Dermis blood vessel endothelial cell (primary cell): ENCODE measurements around the gene ALG8. TPM values are rescaled to one million over a fixed set of nuclear protein-coding genes. Genes with fewer than 3 reads are reported as not detected.
"Not testable (repeated sequence)": the region's sequence is repeated elsewhere in the genome, so short reads cannot be mapped to it uniquely, and the experiment has no call there.

ENCODE experiments used
- DNase-seq: peaks from one replicate; pipeline ENCODE4 v3.0.0; 2010
- total RNA-seq: library from RNA; depleted of rRNA; stranded (reverse); fragments of >200 nt; gene quantifications from 2 replicates; pipeline ENCODE4 v1.2.3, GENCODE V29; 2014

ALG8 gene
- 17.9 and 30.4 TPM in 2 replicates for total RNA-seq

GRCh38 chr11:78139422-78140391 lies at the start of gene ALG8:
ALG8 (minus strand) TSS chr11:78139626; CDS start chr11:78139588, 38 bp downstream.
- peak; percentile 98 for DNase-seq

GRCh38 chr11:78188286-78189173 lies 49.1 kb upstream of the ALG8 start, which contains the start of the genes KCTD21 and USP35:
KCTD21 (minus strand) TSS chr11:78188626; CDS start chr11:78174554, 14,072 bp downstream.
USP35 (plus strand) TSS chr11:78188919; CDS start chr11:78196246, 7,327 bp downstream.
- peak; percentile 98 for DNase-seq

- DNase-seq = no peak
Observed at GRCh38 chr11:78187366-78188285, 48.2 kb upstream of the ALG8 start.

- DNase-seq = no peak
Observed at GRCh38 chr11:78181185-78181584, 41.8 kb upstream of the ALG8 start.

- no peak for DNase-seq
Observed at GRCh38 chr11:78180751-78181150, 41.3 kb upstream of the ALG8 start.

- no peak for DNase-seq
Observed at GRCh38 chr11:78179459-78180071, 40.1 kb upstream of the ALG8 start.

- DNase-seq = no peak
Observed at GRCh38 chr11:78177216-78177615, 37.8 kb upstream of the ALG8 start.

- DNase-seq = no peak
Observed at GRCh38 chr11:78176605-78177141, 37.2 kb upstream of the ALG8 start.

GRCh38 chr11:78175862-78176261 lies 36.4 kb upstream of the ALG8 start:
- DNase-seq = not testable (repeated sequence)

GRCh38 chr11:78171951-78172350 lies 32.5 kb upstream of the ALG8 start:
- DNase-seq = no peak

- DNase-seq = no peak
Observed at GRCh38 chr11:78170874-78171549, 31.6 kb upstream of the ALG8 start.

GRCh38 chr11:78170413-78170812 lies 31.0 kb upstream of the ALG8 start:
- no peak for DNase-seq

GRCh38 chr11:78168539-78169477 lies 29.4 kb upstream of the ALG8 start:
- DNase-seq = peak; percentile 75

GRCh38 chr11:78166855-78167469 lies 27.5 kb upstream of the ALG8 start:
- no peak for DNase-seq

GRCh38 chr11:78164471-78164870 lies 25.0 kb upstream of the ALG8 start:
- DNase-seq = no peak

- no peak for DNase-seq
Observed at GRCh38 chr11:78163828-78164227, 24.4 kb upstream of the ALG8 start.

GRCh38 chr11:78161962-78162371 lies 22.5 kb upstream of the ALG8 start:
- peak; percentile 33 for DNase-seq

GRCh38 chr11:78161346-78161745 lies 21.9 kb upstream of the ALG8 start:
- no peak for DNase-seq

- DNase-seq = no peak
Observed at GRCh38 chr11:78160557-78160956, 21.1 kb upstream of the ALG8 start.
